ENCODE measurements around the gene BRAF. TPM values are rescaled to one million over a fixed set of nuclear protein-coding genes. Genes with fewer than 3 reads are reported as not detected.
A peak's percentile ranks its signal among the peaks of the same experiment; 100 is the strongest.
"Not testable (repeated sequence)": the region's sequence is repeated elsewhere in the genome, so short reads cannot be mapped to it uniquely, and the experiment has no call there.

Gene BRAF
- total RNA-seq, 2 experiments from 2014 or later = 25.1 to 33.3 TPM

GRCh38 chr7:140724706-140725105 lies 200.0 kb downstream of the BRAF start:
- Mint-ChIP-seq H3K27ac (no peak overlapping the region), H3K27me3 (no peaks in the 10 kb centered on the region), H3K36me3 (no peaks in the 10 kb centered on the region), H3K4me3 (no peak overlapping the region), H3K4me1 (peaks cover 14% of the 10 kb centered on the region), H3K9me3 (ENCODE audit: low read depth) (no peaks in the 10 kb centered on the region)
- ATAC-seq = no peak
- DNase-seq = no peak
- CTCF ChIA-PET = no interaction called here

- ATAC-seq = no peak
- CTCF ChIA-PET = interaction anchor here (1.8 kb wide), 1 partner anchor 15 kb away, joined by 5 read pairs; no protein-coding TSS in a partner anchor
- H3K36me3 Mint-ChIP-seq = no peaks in the 10 kb centered on the region
- no peaks in the 10 kb centered on the region for H3K27me3 Mint-ChIP-seq
- no peak for DNase-seq
- no peak overlapping the region for H3K4me3 Mint-ChIP-seq
- H3K4me1 Mint-ChIP-seq = peaks cover 14% of the 10 kb centered on the region
- H3K27ac Mint-ChIP-seq = no peak overlapping the region
- H3K9me3 Mint-ChIP-seq (ENCODE audit: low read depth) = no peaks in the 10 kb centered on the region
These were observed 201.2 kb downstream of the BRAF start for GRCh38 chr7:140723574-140723973.

- Mint-ChIP-seq H3K36me3 (no peaks in the 10 kb centered on the region), H3K9me3 (ENCODE audit: low read depth) (no peaks in the 10 kb centered on the region), H3K27me3 (no peaks in the 10 kb centered on the region), H3K4me1 (peaks cover 14% of the 10 kb centered on the region), H3K27ac (no peak overlapping the region), H3K4me3 (no peak overlapping the region)
- CTCF ChIA-PET = interaction anchor here (0.9 to 1.8 kb wide), 2 partner anchors 15 to 288 kb away, joined by 4 to 5 read pairs; no protein-coding TSS in a partner anchor
- ATAC-seq (peak; percentile 76), DNase-seq (peak; percentile 54)
These were observed 201.7 kb downstream of the BRAF start for GRCh38 chr7:140723006-140723405.

GRCh38 chr7:140722254-140722653 lies 202.5 kb downstream of the BRAF start:
- ATAC-seq (no peak), DNase-seq (no peak)
- CTCF ChIA-PET = interaction anchor here (0.9 kb wide), 1 partner anchor 289 kb away, joined by 4 read pairs; no protein-coding TSS in a partner anchor
- Mint-ChIP-seq H3K36me3 (no peaks in the 10 kb centered on the region), H3K9me3 (ENCODE audit: low read depth) (no peaks in the 10 kb centered on the region), H3K4me3 (no peak overlapping the region), H3K27ac (no peak overlapping the region), H3K27me3 (no peaks in the 10 kb centered on the region), H3K4me1 (peaks cover 14% of the 10 kb centered on the region)

GRCh38 chr7:140719721-140720120 lies 205.0 kb downstream of the BRAF start:
- DNase-seq (no peak), ATAC-seq (no peak)
- no peak overlapping the region for H3K27ac Mint-ChIP-seq
- peaks cover 14% of the 10 kb centered on the region for H3K4me1 Mint-ChIP-seq
- H3K9me3 Mint-ChIP-seq (ENCODE audit: low read depth) = no peaks in the 10 kb centered on the region
- no peaks in the 10 kb centered on the region for H3K27me3 Mint-ChIP-seq
- CTCF ChIA-PET = no interaction called here
- no peak overlapping the region for H3K4me3 Mint-ChIP-seq
- H3K36me3 Mint-ChIP-seq = peaks cover 6% of the 10 kb centered on the region

- Mint-ChIP-seq H3K27me3 (no peaks in the 10 kb centered on the region), H3K4me3 (no peak overlapping the region), H3K36me3 (peaks cover 18% of the 10 kb centered on the region), H3K9me3 (ENCODE audit: low read depth) (no peaks in the 10 kb centered on the region), H3K4me1 (no peaks in the 10 kb centered on the region), H3K27ac (no peak overlapping the region)
- CTCF ChIA-PET = no interaction called here
- ATAC-seq (no peak), DNase-seq (no peak)
These were observed 210.2 kb downstream of the BRAF start for GRCh38 chr7:140714331-140715040.

GRCh38 chr7:140712392-140712791 lies 212.3 kb downstream of the BRAF start:
- DNase-seq; H3K9me3 Mint-ChIP-seq (ENCODE audit: low read depth); H3K4me3 Mint-ChIP-seq; H3K27me3 Mint-ChIP-seq; CTCF ChIA-PET; H3K4me1 Mint-ChIP-seq; H3K27ac Mint-ChIP-seq; ATAC-seq: not testable (repeated sequence)
- H3K36me3 Mint-ChIP-seq = peaks cover 21% of the 10 kb centered on the region

- H3K27ac Mint-ChIP-seq, ATAC-seq, CTCF ChIA-PET: not testable (repeated sequence)
These were observed 216.0 kb downstream of the BRAF start for GRCh38 chr7:140708764-140709163.

GRCh38 chr7:140707132-140707531 lies 217.6 kb downstream of the BRAF start:
- no peaks in the 10 kb centered on the region for H3K27me3 Mint-ChIP-seq
- peaks cover 35% of the 10 kb centered on the region for H3K36me3 Mint-ChIP-seq
- no peak overlapping the region for H3K4me3 Mint-ChIP-seq
- CTCF ChIA-PET = no interaction called here
- no peak overlapping the region for H3K27ac Mint-ChIP-seq
- ATAC-seq (no peak), DNase-seq (no peak)
- no peaks in the 10 kb centered on the region for H3K9me3 Mint-ChIP-seq (ENCODE audit: low read depth)
- peaks cover 2% of the 10 kb centered on the region for H3K4me1 Mint-ChIP-seq

More at GRCh38 chr7:140708764-140709163, 216.0 kb downstream of the BRAF start:
- H3K27me3 Mint-ChIP-seq; H3K9me3 Mint-ChIP-seq (ENCODE audit: low read depth); H3K4me1 Mint-ChIP-seq; H3K4me3 Mint-ChIP-seq; DNase-seq: not testable (repeated sequence)
- H3K36me3 Mint-ChIP-seq = peaks cover 28% of the 10 kb centered on the region

GRCh38 chr7:140704205-140704604 lies 220.5 kb downstream of the BRAF start:
- H3K4me3 Mint-ChIP-seq = no peak overlapping the region
- peaks cover 10% of the 10 kb centered on the region for H3K4me1 Mint-ChIP-seq
- DNase-seq = no peak
- H3K27ac Mint-ChIP-seq = no peak overlapping the region
- H3K9me3 Mint-ChIP-seq (ENCODE audit: low read depth) = no peaks in the 10 kb centered on the region
- no peak for ATAC-seq
- CTCF ChIA-PET = no interaction called here
- peaks cover 31% of the 10 kb centered on the region for H3K36me3 Mint-ChIP-seq
- H3K27me3 Mint-ChIP-seq = no peaks in the 10 kb centered on the region

GRCh38 chr7:140702774-140703173 lies 222.0 kb downstream of the BRAF start:
- CTCF ChIA-PET = interaction anchor here (1.8 kb wide), 1 partner anchor 50 kb away, joined by 5 read pairs; no protein-coding TSS in a partner anchor
- DNase-seq = no peak
- no peak overlapping the region for H3K27ac Mint-ChIP-seq

GRCh38 chr7:140698477-140698876 lies 226.3 kb downstream of the BRAF start:
- Mint-ChIP-seq H3K9me3 (ENCODE audit: low read depth) (no peaks in the 10 kb centered on the region), H3K4me3 (peak overlapping the region; percentile 97), H3K4me1 (peaks cover 31% of the 10 kb centered on the region), H3K27me3 (no peaks in the 10 kb centered on the region), H3K36me3 (peaks cover 14% of the 10 kb centered on the region), H3K27ac (peak overlapping the region; percentile 96)
- DNase-seq (no peak), ATAC-seq (no peak)
- CTCF ChIA-PET = no interaction called here

More at GRCh38 chr7:140702774-140703173, 222.0 kb downstream of the BRAF start:
- Mint-ChIP-seq H3K27me3 (no peaks in the 10 kb centered on the region), H3K36me3 (peaks cover 31% of the 10 kb centered on the region), H3K9me3 (ENCODE audit: low read depth) (no peaks in the 10 kb centered on the region), H3K4me1 (peaks cover 20% of the 10 kb centered on the region), H3K4me3 (no peak overlapping the region)
- ATAC-seq = no peak

- Mint-ChIP-seq H3K9me3 (ENCODE audit: low read depth) (no peaks in the 10 kb centered on the region), H3K27me3 (no peaks in the 10 kb centered on the region), H3K27ac (peak overlapping the region; percentile 96), H3K4me1 (peaks cover 36% of the 10 kb centered on the region), H3K4me3 (peak overlapping the region; percentile 97), H3K36me3 (peaks cover 12% of the 10 kb centered on the region)
- DNase-seq (no peak), ATAC-seq (no peak)
- CTCF ChIA-PET = interaction anchor here (1.1 kb wide), 1 partner anchor 22 kb away, joined by 5 read pairs; no protein-coding TSS in a partner anchor
These were observed 227.1 kb downstream of the BRAF start for GRCh38 chr7:140697447-140698143.
